A549 (cell line): ENCODE data around the gene TRANK1. TPM values are rescaled to one million over a fixed set of nuclear protein-coding genes. Genes with fewer than 3 reads are reported as not detected.

ENCODE experiments used
- ATAC-seq, 2 experiments: fragments of 200-7000 bp in 1 of 2; fragments of >200 bp in 1 of 2; cut with Nextera tagmentation in 1 of 2; cut with Tn5 transposase in 1 of 2; 3 replicates each; pipeline versions ENCODE4 v1.8.0 to v1.9.1; 2018 to 2020; ENCODE audit warnings: mild to moderate bottlenecking in 1 of 2, moderate library complexity in 1 of 2
- CTCF ChIA-PET: fragments of 300-600 bp; sonication (Branson Sonifier 250); formaldehyde crosslinking; extraction: SDS; loops from one replicate; lab custom pipeline; 2021; ENCODE audit warnings: antibody characterized with exemption, inconsistent platforms; lab: Yijun Ruan, JAX
- POLR2A ChIA-PET: fragments of 350-600 bp; formaldehyde crosslinking; extraction: SDS; loops from one replicate; lab custom pipeline; 2021; ENCODE audit warnings: antibody characterized with exemption, inconsistent platforms; lab: Yijun Ruan, JAX
- DNase-seq, 2 experiments: peaks; one replicate each; pipeline versions ENCODE4 v3.0.0 to v3.0.0-alpha.2; 2011 to 2016; ENCODE audit warnings: low read depth in 1 of 2, low spot score in 1 of 2
- FAIRE-seq: peaks from 2 replicates; lab custom pipeline; 2011; peaks lifted over from hg19 to GRCh38; lab: Jason Lieb, UNC
- H3K27ac ChIP-seq, 2 experiments: fragments of >200 bp; sonication (Bioruptor Twin); formaldehyde crosslinking; 3 replicates each; pipeline ENCODE4 v1.5.1; 2016 to 2017
- H3K4me1 ChIP-seq: fragments of >200 bp; sonication (Bioruptor Twin); formaldehyde crosslinking; 3 replicates; pipeline ENCODE4 v1.6.1; 2016
- H3K4me2 ChIP-seq: fragments of >200 bp; sonication (Bioruptor Twin); formaldehyde crosslinking; 3 replicates; pipeline ENCODE4 v1.6.1; 2016
- H3K4me3 ChIP-seq: fragments of >200 bp; sonication (Bioruptor Twin); formaldehyde crosslinking; 3 replicates; pipeline ENCODE4 v1.5.1; 2016
- H3K9me3 ChIP-seq: fragments of >200 bp; sonication (Bioruptor Twin); formaldehyde crosslinking; 3 replicates; pipeline ENCODE4 v1.6.1; 2016
- BHLHE40 ChIP-seq: IDR thresholded peaks from 2 replicates; pipeline ENCODE4 v1.6.1; 2012; ENCODE audit warnings: low read depth, low read length, inconsistent platforms
- CBX2 ChIP-seq: fragments of 200-600 bp; sonication (generic); IDR thresholded peaks from 2 replicates; pipeline ENCODE4 v1.6.1; 2016; ENCODE audit warnings: low read depth, mild to moderate bottlenecking, borderline replicate concordance
- CBX8 ChIP-seq: fragments of 200-600 bp; sonication (generic); IDR thresholded peaks from 2 replicates; pipeline ENCODE4 v1.6.1; 2016
- CEBPB ChIP-seq, 2 experiments: fragments of >200 bp in 1 of 2; sonication (Bioruptor Twin) in 1 of 2; formaldehyde crosslinking in 1 of 2; IDR thresholded peaks; 2 replicates each; pipeline ENCODE4 v1.6.1; 2012 to 2016
- EP300 ChIP-seq, 2 experiments: fragments of >200 bp; sonication (Bioruptor Twin); formaldehyde crosslinking; IDR thresholded peaks; 2 replicates in 1 of 2; 3 replicates in 1 of 2; pipeline ENCODE4 v1.6.1; 2016 to 2017
- FOXS1 ChIP-seq: fragments of 250-450 bp; sonication (Bioruptor Pico); IDR thresholded peaks from 2 replicates; pipeline ENCODE4 v1.5.0; 2020; ENCODE audit warnings: mild to moderate bottlenecking, moderate library complexity
- HOXA7 ChIP-seq: fragments of 250-450 bp; sonication (Bioruptor Pico); IDR thresholded peaks from 2 replicates; pipeline ENCODE4 v1.5.0; 2020; ENCODE audit warnings: mild to moderate bottlenecking, moderate library complexity
- HOXB13 ChIP-seq: fragments of 250-450 bp; sonication (Bioruptor Pico); IDR thresholded peaks from 2 replicates; pipeline ENCODE4 v1.5.0; 2020; ENCODE audit warnings: low read depth, mild to moderate bottlenecking, moderate library complexity
- KDM1A ChIP-seq: fragments of 200-600 bp; sonication (generic); IDR thresholded peaks from 2 replicates; pipeline ENCODE4 v1.6.1; 2016; ENCODE audit warnings: low read depth, mild to moderate bottlenecking
- KDM5A ChIP-seq: fragments of 200-600 bp; sonication (generic); IDR thresholded peaks from 2 replicates; pipeline ENCODE4 v1.6.1; 2016; ENCODE audit warnings: antibody characterized with exemption, mild to moderate bottlenecking
- RARB ChIP-seq: fragments of 250-450 bp; sonication (Bioruptor Pico); IDR thresholded peaks from 2 replicates; pipeline ENCODE4 v1.8.0; 2021; ENCODE audit warnings: mild to moderate bottlenecking, moderate library complexity
- RFX5 ChIP-seq: fragments of 450-650 bp; IDR thresholded peaks from 2 replicates; pipeline ENCODE4 v1.7.1; 2014; ENCODE audit warnings: antibody characterized with exemption, mild to moderate bottlenecking, moderate library complexity
- RNF2 ChIP-seq: fragments of 200-600 bp; sonication (generic); IDR thresholded peaks from 2 replicates; pipeline ENCODE4 v1.6.1; 2016; ENCODE audit warnings: low read depth, mild to moderate bottlenecking, antibody characterized with exemption, moderate library complexity, borderline replicate concordance
- SREBF2 ChIP-seq: fragments of 450-650 bp; IDR thresholded peaks from 2 replicates; pipeline ENCODE4 v1.6.1; 2014; ENCODE audit warnings: mild to moderate bottlenecking, moderate library complexity
- ZC3H11A ChIP-seq: fragments of 450-650 bp; IDR thresholded peaks from 2 replicates; pipeline ENCODE4 v1.6.1; 2014; ENCODE audit warnings: antibody characterized with exemption, mild to moderate bottlenecking
- WGBS: methylation state at CpG from one replicate; pipeline ENCODE4 v1.1.6; 2017; ENCODE audit errors: missing lambda C conversion rate; 5-methylcytosine and 5-hydroxymethylcytosine counted together
- polyA minus RNA-seq: library from RNA; depleted of rRNA, polyadenylated mRNA; stranded (reverse); fragments of >200 nt; gene quantifications from 2 replicates; pipeline ENCODE4 v1.2.3, GENCODE V29; 2011; rRNA and poly(A)+ RNA removed
- polyA plus RNA-seq, 4 experiments: library from polyadenylated mRNA; depleted of rRNA in 3 of 4; stranded (reverse); fragments of >200 nt; fragmentation: RNase III in 1 of 4; extraction: RNeasy Plus Mini Kit Qiagen cat#74134 plus additional on column Dnase treatment in 1 of 4; gene quantifications; 2 replicates in 3 of 4; 3 replicates in 1 of 4; pipeline ENCODE4 v1.2.3, GENCODE V29; 2011 to 2017
- TF ChIP-seq, protein P1 (sequence below): IDR thresholded peaks from 2 replicates; pipeline ENCODE4 v1.6.1; 2012
- TF ChIP-seq, protein P2 (sequence below): IDR thresholded peaks from 2 replicates; pipeline ENCODE4 v1.6.1; 2012
- TF ChIP-seq, protein P3 (sequence below): fragments of 250-450 bp; sonication (Bioruptor Pico); IDR thresholded peaks from 2 replicates; pipeline ENCODE4 v1.5.0; 2020; ENCODE audit warnings: low read depth, mild to moderate bottlenecking, moderate library complexity
- TF ChIP-seq, protein P4 (sequence below): fragments of >200 bp; sonication (Bioruptor Twin); formaldehyde crosslinking; IDR thresholded peaks from 3 replicates; pipeline ENCODE4 v1.6.1; 2016
- TF ChIP-seq, protein P5 (sequence below): fragments of 250-450 bp; sonication (Bioruptor Pico); IDR thresholded peaks from 2 replicates; pipeline ENCODE4 v1.5.0; 2021; ENCODE audit warnings: mild to moderate bottlenecking, moderate library complexity, borderline replicate concordance
- TF ChIP-seq, protein P6 (sequence below): fragments of >200 bp; sonication (Bioruptor Twin); formaldehyde crosslinking; IDR thresholded peaks from 2 replicates; pipeline ENCODE4 v1.6.1; 2016
- TF ChIP-seq, protein P7 (sequence below): IDR thresholded peaks from 2 replicates; pipeline ENCODE4 v1.6.1; 2012; ENCODE audit warnings: low read depth, borderline replicate concordance

Gene TRANK1
- polyA plus RNA-seq (2011; rRNA removed), result 3.2 and 3.8 TPM in 2 replicates
- polyA plus RNA-seq (2012; cell fraction: cytosol; rRNA removed), result 0.29 and 0.35 TPM in 2 replicates
- polyA plus RNA-seq (2012; cell fraction: nucleus; rRNA removed), result 1.1 and 1.4 TPM in 2 replicates
- 0.58 to 1.6 TPM (median 1.3 TPM) in 3 replicates for polyA plus RNA-seq (2017; fragmentation: RNase III; extraction: RNeasy Plus Mini Kit Qiagen cat#74134 plus additional on column Dnase treatment)
- 9.1 and 12.6 TPM in 2 replicates for polyA minus RNA-seq

DNA sequence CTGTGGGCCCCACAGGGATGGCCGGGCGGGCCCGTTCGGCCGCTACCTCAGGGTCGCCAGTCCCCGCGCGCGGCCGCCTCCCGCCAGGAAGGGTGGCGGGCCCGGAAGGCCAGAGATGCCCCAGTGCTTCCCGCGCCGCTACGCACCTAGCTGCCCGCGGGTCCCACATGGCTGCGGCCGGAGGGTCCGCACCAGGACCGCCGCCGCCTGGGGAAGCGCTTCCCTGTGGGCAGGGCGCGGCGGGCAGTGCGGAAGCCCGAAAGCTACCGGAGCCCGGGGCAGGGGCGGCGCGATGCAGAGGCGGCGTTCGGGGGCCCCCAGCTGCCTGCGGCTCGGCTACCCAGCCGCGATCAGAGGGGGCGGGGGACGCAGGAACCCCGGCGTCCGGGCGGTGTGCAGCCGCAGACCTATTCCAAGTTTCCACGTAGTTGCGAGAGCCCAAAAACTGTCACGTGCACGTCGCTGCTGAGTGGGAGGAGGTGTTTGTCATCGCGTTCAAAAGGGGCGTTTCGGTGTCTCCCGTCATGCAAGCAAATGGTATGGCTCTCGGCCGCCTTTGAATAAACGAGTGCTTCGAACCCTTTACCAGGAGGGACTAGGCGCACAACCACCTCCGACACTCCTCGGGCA, at the start of gene TRANK1:
TSS of gene TRANK1 (minus strand) at position 414 of the 630 bp plus-strand sequence. CDS start at position 169, 245 bp downstream.
- ChIA-PET POLR2A (interaction anchor here (1.0 to 1.2 kb wide), 2 partner anchors 14 to 52 kb away, joined by 3 to 4 read pairs; no protein-coding TSS in a partner anchor), CTCF (interaction anchor here (0.6 to 2.7 kb wide), 3 partner anchors 9 to 33 kb away, joined by 3 to 13 read pairs (median 3); no protein-coding TSS in a partner anchor)
- TF ChIP-seq CBX2 (no peak), HOXB13 (no peak), FOXS1 (no peak), KDM5A (no peak), RNF2 (no peak), CEBPB (IDR thresholded peaks at IDR 0.05) (no peak), SREBF2 (no peak), CBX8 (no peak)
- TF ChIP-seq, protein P1, sequence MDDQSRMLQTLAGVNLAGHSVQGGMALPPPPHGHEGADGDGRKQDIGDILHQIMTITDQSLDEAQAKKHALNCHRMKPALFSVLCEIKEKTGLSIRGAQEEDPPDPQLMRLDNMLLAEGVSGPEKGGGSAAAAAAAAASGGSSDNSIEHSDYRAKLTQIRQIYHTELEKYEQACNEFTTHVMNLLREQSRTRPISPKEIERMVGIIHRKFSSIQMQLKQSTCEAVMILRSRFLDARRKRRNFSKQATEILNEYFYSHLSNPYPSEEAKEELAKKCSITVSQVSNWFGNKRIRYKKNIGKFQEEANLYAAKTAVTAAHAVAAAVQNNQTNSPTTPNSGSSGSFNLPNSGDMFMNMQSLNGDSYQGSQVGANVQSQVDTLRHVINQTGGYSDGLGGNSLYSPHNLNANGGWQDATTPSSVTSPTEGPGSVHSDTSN, result no peak
- TF ChIP-seq, protein P2, sequence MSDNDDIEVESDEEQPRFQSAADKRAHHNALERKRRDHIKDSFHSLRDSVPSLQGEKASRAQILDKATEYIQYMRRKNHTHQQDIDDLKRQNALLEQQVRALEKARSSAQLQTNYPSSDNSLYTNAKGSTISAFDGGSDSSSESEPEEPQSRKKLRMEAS, result no peak
- TF ChIP-seq, protein P3, sequence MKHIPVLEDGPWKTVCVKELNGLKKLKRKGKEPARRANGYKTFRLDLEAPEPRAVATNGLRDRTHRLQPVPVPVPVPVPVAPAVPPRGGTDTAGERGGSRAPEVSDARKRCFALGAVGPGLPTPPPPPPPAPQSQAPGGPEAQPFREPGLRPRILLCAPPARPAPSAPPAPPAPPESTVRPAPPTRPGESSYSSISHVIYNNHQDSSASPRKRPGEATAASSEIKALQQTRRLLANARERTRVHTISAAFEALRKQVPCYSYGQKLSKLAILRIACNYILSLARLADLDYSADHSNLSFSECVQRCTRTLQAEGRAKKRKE (CRISPR knock-in tag), result no peak
- TF ChIP-seq, protein P4, sequence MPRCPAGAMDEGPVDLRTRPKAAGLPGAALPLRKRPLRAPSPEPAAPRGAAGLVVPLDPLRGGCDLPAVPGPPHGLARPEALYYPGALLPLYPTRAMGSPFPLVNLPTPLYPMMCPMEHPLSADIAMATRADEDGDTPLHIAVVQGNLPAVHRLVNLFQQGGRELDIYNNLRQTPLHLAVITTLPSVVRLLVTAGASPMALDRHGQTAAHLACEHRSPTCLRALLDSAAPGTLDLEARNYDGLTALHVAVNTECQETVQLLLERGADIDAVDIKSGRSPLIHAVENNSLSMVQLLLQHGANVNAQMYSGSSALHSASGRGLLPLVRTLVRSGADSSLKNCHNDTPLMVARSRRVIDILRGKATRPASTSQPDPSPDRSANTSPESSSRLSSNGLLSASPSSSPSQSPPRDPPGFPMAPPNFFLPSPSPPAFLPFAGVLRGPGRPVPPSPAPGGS, result no peak
- TF ChIP-seq, protein P5, sequence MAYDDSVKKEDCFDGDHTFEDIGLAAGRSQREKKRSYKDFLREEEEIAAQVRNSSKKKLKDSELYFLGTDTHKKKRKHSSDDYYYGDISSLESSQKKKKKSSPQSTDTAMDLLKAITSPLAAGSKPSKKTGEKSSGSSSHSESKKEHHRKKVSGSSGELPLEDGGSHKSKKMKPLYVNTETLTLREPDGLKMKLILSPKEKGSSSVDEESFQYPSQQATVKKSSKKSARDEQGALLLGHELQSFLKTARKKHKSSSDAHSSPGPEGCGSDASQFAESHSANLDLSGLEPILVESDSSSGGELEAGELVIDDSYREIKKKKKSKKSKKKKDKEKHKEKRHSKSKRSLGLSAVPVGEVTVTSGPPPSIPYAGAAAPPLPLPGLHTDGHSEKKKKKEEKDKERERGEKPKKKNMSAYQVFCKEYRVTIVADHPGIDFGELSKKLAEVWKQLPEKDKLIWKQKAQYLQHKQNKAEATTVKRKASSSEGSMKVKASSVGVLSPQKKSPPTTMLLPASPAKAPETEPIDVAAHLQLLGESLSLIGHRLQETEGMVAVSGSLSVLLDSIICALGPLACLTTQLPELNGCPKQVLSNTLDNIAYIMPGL (CRISPR knock-in tag), result no peak
- H3K4me2 ChIP-seq, result peak within 1 kb of the TSS; percentile 85
- H3K27ac ChIP-seq, result peak within 1 kb of the TSS; percentile 70 to 86
- WGBS, result 62% methylated on average over 29 of the region's 68 CpGs
- H3K9me3 ChIP-seq, result peaks cover 33% of the 10 kb centered on the region
- H3K4me1 ChIP-seq, result no peaks in the 10 kb centered on the region
- FAIRE-seq (no peak), DNase-seq (peak; percentile 18 to 47), ATAC-seq (peak; percentile 65 to 73)
- peak within 1 kb of the TSS; percentile 55 for H3K4me3 ChIP-seq

DNA sequence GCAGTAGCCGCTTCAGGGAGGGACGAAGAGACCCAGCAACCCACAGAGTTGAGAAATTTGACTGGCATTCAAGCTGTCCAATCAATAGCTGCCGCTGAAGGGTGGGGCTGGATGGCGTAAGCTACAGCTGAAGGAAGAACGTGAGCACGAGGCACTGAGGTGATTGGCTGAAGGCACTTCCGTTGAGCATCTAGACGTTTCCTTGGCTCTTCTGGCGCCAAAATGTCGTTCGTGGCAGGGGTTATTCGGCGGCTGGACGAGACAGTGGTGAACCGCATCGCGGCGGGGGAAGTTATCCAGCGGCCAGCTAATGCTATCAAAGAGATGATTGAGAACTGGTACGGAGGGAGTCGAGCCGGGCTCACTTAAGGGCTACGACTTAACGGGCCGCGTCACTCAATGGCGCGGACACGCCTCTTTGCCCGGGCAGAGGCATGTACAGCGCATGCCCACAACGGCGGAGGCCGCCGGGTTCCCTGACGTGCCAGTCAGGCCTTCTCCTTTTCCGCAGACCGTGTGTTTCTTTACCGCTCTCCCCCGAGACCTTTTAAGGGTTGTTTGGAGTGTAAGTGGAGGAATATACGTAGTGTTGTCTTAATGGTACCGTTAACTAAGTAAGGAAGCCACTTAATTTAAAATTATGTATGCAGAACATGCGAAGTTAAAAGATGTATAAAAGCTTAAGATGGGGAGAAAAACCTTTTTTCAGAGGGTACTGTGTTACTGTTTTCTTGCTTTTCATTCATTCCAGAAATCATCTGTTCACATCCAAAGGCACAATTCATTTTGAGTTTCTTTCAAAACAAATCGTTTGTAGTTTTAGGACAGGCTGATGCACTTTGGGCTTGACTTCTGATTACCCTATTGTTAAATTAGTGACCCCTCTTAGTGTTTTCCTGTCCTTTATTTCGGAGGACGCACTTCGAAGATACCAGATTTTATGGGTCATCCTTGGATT, 48.8 kb upstream of the TRANK1 start, which contains the start of gene MLH1:
TSS of gene MLH1 (plus strand) at position 193 of the 958 bp plus-strand sequence. CDS start at position 223, 30 bp downstream.
- Histone ChIP-seq H3K9me3 (no peaks in the 10 kb centered on the region), H3K4me3 (peak within 1 kb of the TSS; percentile 61), H3K4me1 (peaks cover 33% of the 10 kb centered on the region), H3K4me2 (peak within 1 kb of the TSS; percentile 96), H3K27ac (peak within 1 kb of the TSS; percentile 90 to 92)
- ChIA-PET POLR2A (interaction anchor here (0.6 to 1.5 kb wide), 14 partner anchors 11 to 190 kb away, joined by 3 to 11 read pairs (median 4); no protein-coding TSS in a partner anchor), CTCF (interaction anchor here (0.6 to 2.1 kb wide), 10 partner anchors 10 to 226 kb away, joined by 3 to 6 read pairs (median 4); no protein-coding TSS in a partner anchor)
- DNase-seq (peak; percentile 91 to 100), FAIRE-seq (peak; percentile 100), ATAC-seq (peak; percentile 90 to 92)
- 2% methylated on average over 38 of the region's 47 CpGs for WGBS
- TF ChIP-seq, protein P6, sequence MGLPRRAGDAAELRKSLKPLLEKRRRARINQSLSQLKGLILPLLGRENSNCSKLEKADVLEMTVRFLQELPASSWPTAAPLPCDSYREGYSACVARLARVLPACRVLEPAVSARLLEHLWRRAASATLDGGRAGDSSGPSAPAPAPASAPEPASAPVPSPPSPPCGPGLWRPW, result no peak
- TF ChIP-seq, protein P2, result peak; percentile 87
- peak; percentile 58 to 89; a peak in 3 of 4 replicates for TF ChIP-seq CEBPB (IDR thresholded peaks at IDR 0.05)
- 0 out of 2 replicates have a peak, but pooled peaks have one; percentile 68 for TF ChIP-seq RFX5
- TF ChIP-seq EP300 (IDR thresholded peaks at IDR 0.05), result no peak
- TF ChIP-seq, protein P7, sequence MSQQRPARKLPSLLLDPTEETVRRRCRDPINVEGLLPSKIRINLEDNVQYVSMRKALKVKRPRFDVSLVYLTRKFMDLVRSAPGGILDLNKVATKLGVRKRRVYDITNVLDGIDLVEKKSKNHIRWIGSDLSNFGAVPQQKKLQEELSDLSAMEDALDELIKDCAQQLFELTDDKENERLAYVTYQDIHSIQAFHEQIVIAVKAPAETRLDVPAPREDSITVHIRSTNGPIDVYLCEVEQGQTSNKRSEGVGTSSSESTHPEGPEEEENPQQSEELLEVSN, result peak; percentile 93
- no peak for TF ChIP-seq KDM1A
- TF ChIP-seq, protein P3 (CRISPR knock-in tag), result no peak
- no peak for TF ChIP-seq RARB
- TF ChIP-seq, protein P1, result peak; percentile 97
- no peak for TF ChIP-seq ZC3H11A
- no peak for TF ChIP-seq HOXA7
- peak; percentile 94 for TF ChIP-seq BHLHE40
